Measurements from ENCODE around the gene CERS6.
"Not testable (repeated sequence)": the region's sequence is repeated elsewhere in the genome, so short reads cannot be mapped to it uniquely, and the experiment has no call there.

The CERS6 gene

DNA sequence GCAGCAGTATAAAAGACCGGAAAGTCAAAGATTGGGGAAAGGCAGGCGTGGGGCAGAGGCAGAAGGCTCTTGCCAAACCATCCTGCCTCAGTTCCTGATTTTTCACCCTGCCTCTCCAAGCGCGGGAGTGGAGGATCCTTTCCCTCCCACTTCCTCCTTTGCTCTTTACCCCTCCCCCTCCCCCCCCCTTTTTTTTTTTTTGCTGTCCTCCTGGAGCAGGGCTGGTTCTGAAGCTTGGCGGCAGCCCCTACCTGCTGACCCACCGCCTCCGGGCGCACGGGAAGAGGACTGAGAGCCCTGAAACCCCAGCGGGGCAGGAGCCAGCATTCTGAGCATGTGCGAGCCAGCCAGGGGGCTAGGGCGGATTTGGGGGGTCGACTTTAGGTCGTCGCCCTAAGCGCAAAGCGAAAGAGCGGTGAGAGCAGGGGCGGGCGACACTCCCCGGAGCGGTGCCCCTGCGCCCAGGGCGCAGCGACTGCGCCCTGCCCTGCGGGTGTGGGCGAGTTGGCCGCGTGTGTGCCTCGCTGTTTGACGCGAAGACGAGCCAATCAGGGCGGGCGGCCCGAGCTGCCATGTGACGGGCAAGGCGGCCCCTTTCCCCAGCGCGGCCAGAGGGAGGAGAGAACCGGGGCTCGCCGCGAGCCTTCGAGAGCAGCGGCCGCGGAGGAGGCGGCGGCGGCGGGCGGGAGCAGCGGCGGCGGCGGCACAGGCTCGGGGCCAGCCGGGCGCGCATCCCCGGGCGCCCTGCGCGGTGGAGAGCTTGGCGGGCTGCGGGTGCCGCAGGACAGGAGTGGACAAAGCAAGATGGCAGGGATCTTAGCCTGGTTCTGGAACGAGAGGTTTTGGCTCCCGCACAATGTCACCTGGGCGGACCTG is at the start of gene CERS6:
CERS6 (plus strand) TSS at position 628 of the 876 bp plus-strand sequence; CDS start at position 805, 177 bp downstream.
- peak; percentile 78 to 84 for DNase-seq

GRCh38 chr2:168412301-168412700 is 43.8 kb upstream of the CERS6 start:
- DNase-seq, result not testable (repeated sequence)

GRCh38 chr2:168413101-168413500 is 43.0 kb upstream of the CERS6 start:
- not testable (repeated sequence) for DNase-seq

GRCh38 chr2:168416555-168416954 is 39.5 kb upstream of the CERS6 start:
- no peak for DNase-seq

GRCh38 chr2:168422584-168422983 is 33.5 kb upstream of the CERS6 start:
- no peak for DNase-seq

- DNase-seq, result no peak
These were observed 31.7 kb upstream of the CERS6 start for GRCh38 chr2:168424112-168424951.

DNA sequence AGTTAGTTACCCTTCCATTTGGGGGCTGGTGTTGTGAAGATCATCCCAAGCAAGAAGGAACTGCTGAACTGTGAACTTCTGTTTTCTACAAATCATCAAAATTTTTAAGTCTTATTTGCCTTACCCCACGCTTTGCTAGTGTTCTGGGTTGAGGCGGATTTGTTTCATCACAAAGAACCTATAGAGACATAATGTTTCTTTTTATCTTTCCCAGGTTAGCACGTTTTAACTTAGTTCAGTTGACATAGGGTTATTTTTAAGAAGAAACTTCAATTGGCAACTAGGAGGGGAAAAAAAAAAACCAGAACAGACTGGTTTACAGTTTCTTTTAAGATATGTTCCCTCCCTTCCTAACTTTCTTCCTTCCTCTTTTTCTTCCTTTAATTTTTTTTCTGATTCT is 31.1 kb upstream of the CERS6 start:
- DNase-seq, result no peak

- DNase-seq, result no peak
These were observed 29.2 kb upstream of the CERS6 start for GRCh38 chr2:168426861-168427260.

- DNase-seq, result no peak
These were observed 28.6 kb upstream of the CERS6 start for GRCh38 chr2:168427451-168427850.

DNA sequence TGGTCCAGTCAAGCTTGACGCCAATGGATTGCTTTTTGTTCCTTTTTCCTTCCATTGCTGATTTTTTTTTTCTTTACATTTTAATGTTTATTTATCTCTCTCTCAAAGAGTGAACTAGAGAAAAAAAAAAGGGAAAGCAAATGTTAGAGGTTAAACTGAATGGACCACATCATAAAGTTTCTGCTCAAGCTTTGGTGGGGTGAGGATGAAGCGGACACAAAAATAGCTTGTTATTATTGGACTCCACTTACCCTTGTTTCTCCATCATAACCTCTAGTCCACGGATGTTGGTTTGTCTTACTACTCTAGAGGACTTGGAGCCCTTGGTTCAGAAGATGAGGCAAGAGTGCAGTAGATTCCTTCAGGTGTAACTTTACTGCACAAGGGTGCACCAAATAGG is 27.6 kb upstream of the CERS6 start:
- DNase-seq, result no peak

- no peak for DNase-seq
These were observed 26.1 kb upstream of the CERS6 start for GRCh38 chr2:168429988-168430387.

- DNase-seq, result no peak
These were observed 25.6 kb upstream of the CERS6 start for GRCh38 chr2:168430431-168430830.

GRCh38 chr2:168431301-168432024 is 24.6 kb upstream of the CERS6 start:
- no peak for DNase-seq

DNA sequence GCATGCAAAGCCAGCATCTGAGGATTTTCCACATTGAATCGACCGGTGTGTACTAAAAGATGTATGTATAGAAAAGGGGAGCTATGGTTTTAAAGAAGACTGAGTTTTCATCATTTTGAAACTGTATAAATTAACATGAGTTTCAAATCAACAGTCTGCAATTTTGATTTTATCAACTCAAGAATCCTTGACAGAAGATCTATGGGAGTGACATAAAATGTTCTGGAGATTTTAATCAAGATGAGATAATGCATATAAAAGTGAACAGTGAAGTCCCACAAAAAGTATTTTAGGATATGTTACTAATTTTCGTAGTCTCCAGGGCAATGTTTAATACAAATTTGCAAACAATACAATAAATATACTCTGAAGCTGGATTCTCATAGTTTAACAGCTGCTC is 24.0 kb upstream of the CERS6 start:
- no peak for DNase-seq

DNA sequence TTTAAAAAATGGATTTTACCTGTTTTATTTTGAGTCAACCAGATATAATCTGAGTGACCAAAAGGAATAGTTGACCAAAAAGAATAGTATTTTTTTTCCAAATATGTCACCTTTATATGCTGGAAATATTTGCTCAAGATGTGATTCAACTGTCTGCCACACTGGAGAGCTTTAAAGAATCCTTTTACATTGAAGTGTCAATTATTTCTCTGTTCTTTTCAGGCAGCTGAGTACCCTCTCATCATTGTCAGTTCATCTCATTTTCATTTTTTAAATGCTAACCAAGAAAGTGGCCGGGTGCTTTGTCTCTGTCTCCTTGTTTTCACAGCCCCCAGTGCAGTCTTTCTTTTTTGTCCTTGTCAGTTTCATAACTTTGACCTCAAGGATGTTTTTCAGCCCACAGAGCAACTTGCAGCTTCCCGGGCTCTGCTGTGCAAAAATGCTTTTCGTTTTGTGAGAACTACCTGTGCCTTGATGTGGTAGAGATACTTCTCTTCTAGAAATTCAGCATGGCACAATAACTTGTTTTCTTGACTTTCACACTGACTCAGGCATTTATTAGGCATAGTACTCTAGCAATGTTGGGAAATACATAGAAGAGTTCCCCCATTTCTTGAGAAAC is 23.4 kb upstream of the CERS6 start:
- no peak for DNase-seq

DNA sequence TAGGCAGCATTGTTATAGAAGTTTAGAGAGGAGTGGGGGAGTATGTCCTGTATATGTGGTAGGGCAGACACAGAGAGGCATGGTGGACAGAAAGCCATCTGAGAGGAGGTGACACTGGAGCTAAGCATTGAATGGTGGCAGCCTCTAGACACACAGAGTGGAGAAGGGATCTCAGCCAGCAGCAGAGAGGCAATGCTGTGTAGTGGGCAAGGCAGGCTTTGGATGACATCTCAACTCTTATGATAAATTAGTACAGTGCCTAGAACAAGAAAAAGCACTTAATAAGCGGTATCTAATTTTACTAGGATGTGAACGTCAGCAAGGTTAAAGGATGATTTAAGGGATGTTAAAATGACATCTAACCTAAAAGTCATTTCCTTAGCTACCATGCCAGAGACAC is 22.5 kb upstream of the CERS6 start:
- no peak for DNase-seq

GRCh38 chr2:168434146-168434545 is 21.9 kb upstream of the CERS6 start:
- DNase-seq, result no peak

DNA sequence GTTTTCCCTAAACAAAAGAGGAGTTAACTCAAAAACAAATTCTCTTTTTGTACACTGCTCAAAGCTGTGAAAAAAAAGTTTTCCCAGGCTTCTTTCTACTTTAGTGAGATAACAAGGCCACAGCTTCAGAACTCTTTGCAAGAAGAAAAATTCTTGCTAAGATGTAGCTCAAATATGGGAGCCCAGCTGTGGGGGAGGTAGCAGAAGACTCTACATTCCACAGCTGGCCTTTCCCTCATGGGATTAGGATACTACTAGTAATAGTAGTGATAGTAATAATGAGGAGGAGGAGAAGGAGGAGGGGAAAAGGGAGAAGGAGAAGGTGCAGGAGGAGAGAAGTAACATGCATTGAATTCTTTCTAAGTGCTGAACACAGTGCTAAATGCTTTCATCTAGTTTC is 19.2 kb upstream of the CERS6 start:
- DNase-seq, result no peak

DNA sequence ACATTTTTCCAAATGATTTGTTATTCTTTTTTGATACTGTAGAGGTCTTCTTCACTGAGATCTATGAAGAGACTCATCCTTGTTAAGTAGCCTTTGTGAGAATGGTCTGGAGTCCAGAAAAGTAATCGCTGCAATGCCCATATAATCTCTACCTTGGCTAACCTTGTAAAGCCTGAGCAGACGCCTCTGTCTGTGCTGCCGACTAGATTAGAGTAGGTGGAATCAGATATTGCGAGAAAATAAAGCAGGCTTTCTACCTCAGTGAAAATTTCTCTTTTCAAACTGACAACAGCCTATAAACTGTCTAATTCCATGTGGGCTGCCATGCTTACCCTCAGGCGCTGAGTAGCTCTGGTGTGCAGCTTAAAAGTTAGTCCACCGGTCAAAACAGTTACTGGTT is 17.5 kb upstream of the CERS6 start:
- no peak for DNase-seq

DNA sequence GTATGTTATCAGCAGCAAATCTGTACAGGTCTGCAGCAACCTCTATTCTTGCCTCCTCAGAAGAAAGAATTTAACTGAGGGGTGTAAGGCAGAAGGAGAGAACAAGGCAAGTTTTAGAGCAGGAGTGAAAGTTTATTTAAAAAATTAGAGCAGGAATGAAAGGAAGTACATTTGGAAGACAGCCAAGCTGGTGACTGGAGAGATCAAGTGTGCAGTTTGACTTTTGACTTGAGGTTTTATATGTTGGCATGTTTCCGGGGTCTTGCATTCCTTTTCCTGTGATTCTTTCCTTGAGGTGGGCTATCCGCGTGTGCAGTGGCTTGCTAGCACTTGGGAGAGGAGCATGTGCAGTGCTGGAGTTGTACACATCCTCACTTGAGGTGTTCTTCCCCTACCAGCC is 16.5 kb upstream of the CERS6 start:
- DNase-seq, result no peak

DNA sequence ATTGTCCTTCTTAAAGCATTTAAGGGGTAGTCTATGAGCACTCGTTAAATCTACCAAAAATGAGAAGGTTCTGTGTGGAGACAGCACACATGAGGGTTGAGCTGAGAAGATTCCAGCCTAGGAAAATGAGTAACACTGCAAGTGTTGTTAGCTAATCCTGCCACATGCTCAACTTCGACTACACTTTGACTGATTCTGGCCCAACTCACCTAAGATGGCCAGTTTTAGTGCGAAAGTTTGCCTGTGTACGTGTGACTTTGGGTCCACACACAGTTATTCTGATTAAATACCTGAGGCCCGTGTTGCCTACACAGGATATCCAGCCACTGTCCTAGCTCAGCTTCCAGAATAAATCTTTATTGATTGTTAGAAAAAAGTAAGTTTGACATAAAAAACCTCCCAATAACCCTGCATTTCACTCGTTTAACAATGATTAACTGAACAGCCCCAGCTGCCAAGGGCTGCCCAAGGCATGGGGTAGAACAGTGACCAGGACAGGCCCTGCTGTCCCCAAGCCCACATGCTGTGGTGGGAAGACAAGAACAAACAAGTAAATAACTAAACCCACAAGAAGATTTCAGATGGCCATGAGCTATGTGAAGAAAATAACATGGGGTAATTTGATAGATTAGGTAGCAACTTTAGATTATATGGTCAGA is 14.7 kb upstream of the CERS6 start:
- DNase-seq, result no peak

DNA sequence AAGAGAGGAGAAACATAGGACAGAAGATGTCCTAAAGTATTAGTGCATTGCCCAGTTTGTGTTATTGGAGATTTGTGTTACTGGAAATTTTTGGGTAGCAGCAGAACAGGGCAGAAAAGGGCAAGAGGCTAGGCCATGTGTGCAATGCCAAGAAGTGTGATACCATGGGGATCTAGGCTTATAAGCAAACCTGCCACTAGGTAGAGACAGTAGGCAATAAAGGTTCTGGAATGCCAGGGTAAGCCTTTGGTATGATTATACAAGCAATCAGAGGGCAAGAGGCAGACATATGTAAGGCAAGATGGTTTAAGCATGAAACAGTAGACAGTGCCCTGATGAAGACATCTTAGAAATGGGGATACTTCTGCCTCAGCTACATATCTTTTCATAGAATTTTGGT is 12.3 kb upstream of the CERS6 start:
- DNase-seq, result no peak
